Testis (tissue), 3 donors: ENCODE results near the gene ARHGEF40. TPM values are rescaled to one million over a fixed set of nuclear protein-coding genes. Genes with fewer than 3 reads are reported as not detected.

Experiments used
- DNase-seq: peaks from one replicate; pipeline ENCODE4 v3.0.0-alpha.2; 2019
- H3K27ac ChIP-seq, 2 donors: fragments of 200-600 bp; sonication (generic); one replicate each; pipeline ENCODE4 v1.5.1; 2019
- H3K27me3 ChIP-seq: fragments of 200-600 bp; sonication (generic); one replicate; pipeline ENCODE4 v1.5.1; 2019
- H3K36me3 ChIP-seq: fragments of 200-600 bp; sonication (generic); one replicate; pipeline ENCODE4 v1.5.1; 2017; ENCODE audit warnings: low read depth; ENCODE audit errors: missing control alignments
- H3K4me1 ChIP-seq: fragments of 200-600 bp; sonication (generic); one replicate; pipeline ENCODE4 v1.5.1; 2019
- H3K4me3 ChIP-seq, 2 donors: fragments of 200-600 bp; sonication (generic); one replicate each; pipeline ENCODE4 v1.5.1; 2017 to 2019
- H3K9me3 ChIP-seq: fragments of 200-600 bp; sonication (generic); one replicate; pipeline ENCODE4 v1.5.1; 2017
- POLR2A ChIP-seq: fragments of 450-650 bp; IDR thresholded peaks from one replicate; pipeline ENCODE4 v1.6.1; 2017; ENCODE audit warnings: antibody characterized with exemption, mild to moderate bottlenecking, moderate library complexity
- WGBS, 2 donors: methylation state at CpG; one replicate each; pipeline ENCODE4 v1.1.5; 2018; 5-methylcytosine and 5-hydroxymethylcytosine counted together
- intact Hi-C: fragments of 100-400 bp; cut with DNase I; formaldehyde crosslinking; loops from one replicate; pipeline ENCODE4 v1.15.1; 2023; ENCODE audit warnings: low total_unique reads
- polyA plus RNA-seq: library from polyadenylated mRNA; stranded (reverse); fragments of 350-450 nt; fragmentation: Illumina TruSeq; extraction: RNeasy Lipid Tissue Mini Kit (QIAGEN cat#74804); gene quantifications from one replicate; pipeline ENCODE4 v1.2.3, GENCODE V29; 2014; ENCODE audit warnings: low read depth, low replicate concordance; ENCODE audit not compliant: insufficient read depth
- total RNA-seq, 2 donors: library from RNA; depleted of rRNA; stranded (reverse); fragments of >200 nt; gene quantifications; one replicate each; pipeline ENCODE4 v1.2.3, GENCODE V29; 2016
- TF ChIP-seq, protein P1 (sequence below), 3 experiments: fragments of 450-650 bp in 2 of 3; fragments of 200-600 bp in 1 of 3; sonication (generic) in 1 of 3; IDR thresholded peaks; one replicate each; pipeline ENCODE4 v1.5.1; 2016 to 2019; ENCODE audit warnings: antibody characterized with exemption in 3 of 3, mild to moderate bottlenecking in 2 of 3, moderate library complexity in 1 of 3

The ARHGEF40 gene
- total and polyA plus RNA-seq, 3 donors from 2014 or later: 22.0 to 36.9 (median 30.5) TPM

DNA sequence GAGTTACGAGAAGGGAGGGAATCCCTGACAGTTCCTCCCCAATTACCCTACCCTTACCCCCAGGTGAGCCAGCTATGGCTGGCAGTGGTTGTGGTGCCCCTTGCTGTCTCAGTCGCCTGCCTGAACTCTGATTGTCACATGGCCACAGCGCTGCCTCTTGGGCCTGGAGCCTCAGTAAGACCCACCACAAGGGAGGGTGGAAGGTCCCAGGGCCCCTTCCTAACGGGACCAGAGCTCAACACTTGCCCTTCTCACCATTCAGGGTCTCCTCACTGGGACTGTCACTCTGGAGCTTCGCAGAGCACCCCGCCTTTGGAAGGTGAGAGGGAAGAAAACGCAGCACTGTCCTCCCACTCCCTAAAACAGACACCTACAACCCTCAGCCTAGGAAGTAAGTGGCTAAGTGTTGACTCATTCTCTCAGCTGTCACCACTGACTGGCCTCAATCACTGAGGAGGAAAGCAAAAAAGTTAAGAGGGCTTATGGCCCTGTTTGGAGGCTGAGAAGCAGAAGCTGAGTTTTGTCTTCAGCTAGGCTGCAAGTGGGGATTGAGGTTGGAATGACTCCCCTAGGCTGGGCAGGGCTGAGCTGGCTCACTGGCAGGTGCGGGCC lies 31.8 kb downstream of the ARHGEF40 start:
- Histone ChIP-seq H3K27ac (no peak overlapping the region), H3K27me3 (no peaks in the 10 kb centered on the region), H3K9me3 (no peaks in the 10 kb centered on the region), H3K4me3 (no peak overlapping the region), H3K4me1 (peaks cover 41% of the 10 kb centered on the region), H3K36me3 (no peaks in the 10 kb centered on the region)
- no peak for TF ChIP-seq POLR2A
- TF ChIP-seq, protein P1, sequence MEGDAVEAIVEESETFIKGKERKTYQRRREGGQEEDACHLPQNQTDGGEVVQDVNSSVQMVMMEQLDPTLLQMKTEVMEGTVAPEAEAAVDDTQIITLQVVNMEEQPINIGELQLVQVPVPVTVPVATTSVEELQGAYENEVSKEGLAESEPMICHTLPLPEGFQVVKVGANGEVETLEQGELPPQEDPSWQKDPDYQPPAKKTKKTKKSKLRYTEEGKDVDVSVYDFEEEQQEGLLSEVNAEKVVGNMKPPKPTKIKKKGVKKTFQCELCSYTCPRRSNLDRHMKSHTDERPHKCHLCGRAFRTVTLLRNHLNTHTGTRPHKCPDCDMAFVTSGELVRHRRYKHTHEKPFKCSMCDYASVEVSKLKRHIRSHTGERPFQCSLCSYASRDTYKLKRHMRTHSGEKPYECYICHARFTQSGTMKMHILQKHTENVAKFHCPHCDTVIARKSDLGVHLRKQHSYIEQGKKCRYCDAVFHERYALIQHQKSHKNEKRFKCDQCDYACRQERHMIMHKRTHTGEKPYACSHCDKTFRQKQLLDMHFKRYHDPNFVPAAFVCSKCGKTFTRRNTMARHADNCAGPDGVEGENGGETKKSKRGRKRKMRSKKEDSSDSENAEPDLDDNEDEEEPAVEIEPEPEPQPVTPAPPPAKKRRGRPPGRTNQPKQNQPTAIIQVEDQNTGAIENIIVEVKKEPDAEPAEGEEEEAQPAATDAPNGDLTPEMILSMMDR (IDR thresholded peaks at IDR 0.05): no peak
- intact Hi-C loops: no loop called here
- WGBS, 2 donors: 87 to 90% methylated on average over 7 to 8 of the region's 8 CpGs
- no peak for DNase-seq

GRCh38 chr14:21102521-21103410 lies 32.7 kb downstream of the ARHGEF40 start:
- TF ChIP-seq POLR2A: no peak
- TF ChIP-seq, protein P1 (IDR thresholded peaks at IDR 0.05): no peak
- Histone ChIP-seq H3K4me1 (peaks cover 32% of the 10 kb centered on the region), H3K9me3 (no peaks in the 10 kb centered on the region), H3K36me3 (no peaks in the 10 kb centered on the region), H3K27ac (peak overlapping the region; percentile 97 to 98), H3K27me3 (no peaks in the 10 kb centered on the region), H3K4me3 (no peak overlapping the region)
- intact Hi-C loops: no loop called here
- 13 to 24% methylated on average over 9 of the region's 9 CpGs for WGBS, 2 donors
- peak; percentile 39 for DNase-seq

- H3K4me3 ChIP-seq: peak overlapping the region; percentile 64 to 89
- H3K9me3 ChIP-seq: no peaks in the 10 kb centered on the region
- DNase-seq: no peak
- H3K4me1 ChIP-seq: peaks cover 31% of the 10 kb centered on the region
- no peaks in the 10 kb centered on the region for H3K36me3 ChIP-seq
- WGBS, 2 donors: 1% methylated on average over 9 of the region's 9 CpGs
- no peaks in the 10 kb centered on the region for H3K27me3 ChIP-seq
- intact Hi-C loops: no loop called here
- peak overlapping the region; percentile 97 to 98 for H3K27ac ChIP-seq
- TF ChIP-seq POLR2A: no peak
- TF ChIP-seq, protein P1 (IDR thresholded peaks at IDR 0.05): no peak
These were observed 33.3 kb downstream of the ARHGEF40 start for GRCh38 chr14:21103411-21103709.

- TF ChIP-seq POLR2A: peak; percentile 73
- TF ChIP-seq, protein P1 (IDR thresholded peaks at IDR 0.05): peak; percentile 69 to 89 (median 88)
- intact Hi-C loops: loop anchor here (2.0 kb wide), 1 partner anchor 35 kb away; no protein-coding TSS in a partner anchor
- Histone ChIP-seq H3K4me3 (peak overlapping the region; percentile 64 to 89), H3K4me1 (peaks cover 31% of the 10 kb centered on the region), H3K27me3 (no peaks in the 10 kb centered on the region), H3K27ac (peak overlapping the region; percentile 97 to 98), H3K9me3 (no peaks in the 10 kb centered on the region), H3K36me3 (no peaks in the 10 kb centered on the region)
- 0% methylated on average over 17 to 61 of the region's 62 CpGs for WGBS, 2 donors
- peak; percentile 98 for DNase-seq
These were observed 33.8 kb downstream of the ARHGEF40 start for GRCh38 chr14:21103710-21104447.
